H1 (cell line): ENCODE data around the gene PSMC5. TPM values are rescaled to one million over a fixed set of nuclear protein-coding genes. Genes with fewer than 3 reads are reported as not detected.

Experiments
- CTCF ChIA-PET: fragments of 300-600 bp; sonication (Branson Sonifier 250); formaldehyde crosslinking; loops from one replicate; lab custom pipeline; 2021; ENCODE audit not compliant: partially characterized antibody; lab: Charles Lee
- POLR2A ChIA-PET: fragments of 300-600 bp; sonication (Branson Sonifier 250); formaldehyde crosslinking; loops from one replicate; lab custom pipeline; 2021; ENCODE audit warnings: inconsistent platforms; ENCODE audit not compliant: partially characterized antibody; lab: Charles Lee
- DNase-seq, 2 experiments: peaks; one replicate each; pipeline versions ENCODE4 v3.0.0 to v3.0.0-alpha.2; 2010 to 2022; ENCODE audit warnings: low spot score in 2 of 2, low read depth in 1 of 2, mixed read lengths in 1 of 2
- FAIRE-seq: peaks from 2 replicates; lab custom pipeline; 2011; peaks lifted over from hg19 to GRCh38; lab: Jason Lieb, UNC
- H2AFZ ChIP-seq: 2 replicates; pipeline ENCODE4 v1.8.1; 2012; ENCODE audit warnings: low read length, inconsistent platforms
- H2AK5ac ChIP-seq: 2 replicates; pipeline ENCODE4 v1.6.1; 2013; ENCODE audit warnings: low read depth, low read length
- H2BK120ac ChIP-seq: replicated peaks from 2 replicates; pipeline ENCODE3; 2013; ENCODE audit warnings: low read depth, low read length, inconsistent platforms
- H2BK12ac ChIP-seq: 2 replicates; pipeline ENCODE4 v1.6.1; 2013; ENCODE audit warnings: low read depth, low read length
- H2BK15ac ChIP-seq: 2 replicates; pipeline ENCODE4 v1.6.1; 2013; ENCODE audit warnings: low read length
- H2BK20ac ChIP-seq: 2 replicates; pipeline ENCODE4 v1.6.1; 2013; ENCODE audit warnings: low read length
- H2BK5ac ChIP-seq: 2 replicates; pipeline ENCODE4 v1.6.1; 2013; ENCODE audit warnings: low read depth, low read length
- H3K14ac ChIP-seq: 2 replicates; pipeline ENCODE4 v1.6.1; 2013; ENCODE audit warnings: inconsistent platforms; ENCODE audit not compliant: insufficient read length
- H3K18ac ChIP-seq: 2 replicates; pipeline ENCODE4 v1.6.1; 2013; ENCODE audit warnings: low read length; ENCODE audit errors: extremely low read depth
- H3K23ac ChIP-seq: 2 replicates; pipeline ENCODE4 v1.6.1; 2013; ENCODE audit warnings: inconsistent platforms; ENCODE audit not compliant: insufficient read length
- H3K23me2 ChIP-seq: 2 replicates; pipeline ENCODE4 v1.6.1; 2013; ENCODE audit warnings: low read depth, low read length
- H3K27ac ChIP-seq: 2 replicates; pipeline ENCODE4 v1.6.1; 2011; ENCODE audit warnings: low read depth, low read length, inconsistent platforms
- H3K27me3 ChIP-seq, 4 experiments: replicated peaks in 1 of 4; 1 replicate in 1 of 4; 2 replicates in 3 of 4; pipeline versions ENCODE4 v1.6.1 to v1.8.1; 2011 to 2013; ENCODE audit warnings: low read length in 3 of 4, mild to moderate bottlenecking in 3 of 4, inconsistent platforms in 2 of 4, mixed read lengths in 2 of 4, moderate library complexity in 1 of 4; ENCODE audit not compliant: control insufficient read depth in 3 of 4, insufficient read depth in 3 of 4; ENCODE audit errors: extremely low read depth in 1 of 4
- H3K36me3 ChIP-seq, 4 experiments: 2 replicates each; pipeline versions ENCODE4 v1.6.1 to v1.8.1; 2011 to 2013; ENCODE audit warnings: mild to moderate bottlenecking in 4 of 4, low read length in 3 of 4, moderate library complexity in 2 of 4, control low read depth in 1 of 4, inconsistent platforms in 1 of 4; ENCODE audit not compliant: insufficient read depth in 4 of 4, control insufficient read depth in 2 of 4
- H3K4ac ChIP-seq: replicated peaks from 2 replicates; pipeline ENCODE3; 2013; ENCODE audit warnings: low read length, low read depth, mixed read lengths, inconsistent platforms; ENCODE audit not compliant: insufficient read length
- H3K4me1 ChIP-seq, 4 experiments: replicated peaks in 1 of 4; 1 replicate in 1 of 4; 2 replicates in 3 of 4; pipeline versions ENCODE4 v1.6.1 to v1.8.1; 2011 to 2013; ENCODE audit warnings: low read length in 3 of 4, inconsistent platforms in 2 of 4, mixed read lengths in 1 of 4; ENCODE audit not compliant: insufficient read depth in 4 of 4, control insufficient read depth in 3 of 4
- H3K4me2 ChIP-seq, 2 experiments: 2 replicates each; pipeline versions ENCODE4 v1.6.1 to v1.8.1; 2011 to 2013; ENCODE audit warnings: low read depth in 2 of 2, low read length in 2 of 2, control low read depth in 1 of 2, inconsistent platforms in 1 of 2, mild to moderate bottlenecking in 1 of 2; ENCODE audit not compliant: insufficient read depth in 1 of 2
- H3K4me3 ChIP-seq, 4 experiments: fragments of 200-600, 300-600 bp in 1 of 4; sonication (generic), shearing (Covaris generic), sonication (Bioruptor Twin) in 1 of 4; 2 replicates each; pipeline versions ENCODE4 v1.5.1 to v1.8.1; 2011 to 2016; ENCODE audit warnings: low read length in 4 of 4, low read depth in 3 of 4, control low read depth in 2 of 4, inconsistent platforms in 2 of 4, mild to moderate bottlenecking in 2 of 4, mixed read lengths in 1 of 4, moderate library complexity in 1 of 4; ENCODE audit not compliant: insufficient read depth in 2 of 4; ENCODE audit errors: extremely low read depth in 1 of 4
- H3K56ac ChIP-seq: replicated peaks from 2 replicates; pipeline ENCODE3; 2013; ENCODE audit warnings: low read depth, mild to moderate bottlenecking, mixed read lengths, low read length, inconsistent platforms; ENCODE audit not compliant: insufficient read length
- H3K79me1 ChIP-seq: 2 replicates; pipeline ENCODE4 v1.6.1; 2013; ENCODE audit warnings: low read depth, low read length, control low read depth
- H3K79me2 ChIP-seq, 2 experiments: 2 replicates each; pipeline versions ENCODE4 v1.6.1 to v1.8.1; 2012 to 2013; ENCODE audit warnings: low read length in 2 of 2, mild to moderate bottlenecking in 2 of 2, inconsistent platforms in 1 of 2; ENCODE audit not compliant: insufficient read depth in 2 of 2, control insufficient read depth in 1 of 2
- H3K9ac ChIP-seq, 4 experiments: replicated peaks in 1 of 4; 1 replicate in 1 of 4; 2 replicates in 3 of 4; pipeline versions ENCODE4 v1.6.1 to v1.8.1; 2011 to 2013; ENCODE audit warnings: low read depth in 3 of 4, low read length in 3 of 4, control low read depth in 2 of 4, mild to moderate bottlenecking in 2 of 4, moderate library complexity in 2 of 4, inconsistent platforms in 1 of 4; ENCODE audit errors: extremely low read depth in 1 of 4
- H3K9me3 ChIP-seq, 2 experiments: 2 replicates each; pipeline versions ENCODE4 v1.6.1 to v1.8.1; 2012 to 2013; ENCODE audit warnings: mild to moderate bottlenecking in 2 of 2, moderate library complexity in 2 of 2, control low read depth in 1 of 2, inconsistent platforms in 1 of 2, low read depth in 1 of 2, low read length in 1 of 2, mixed read lengths in 1 of 2; ENCODE audit not compliant: insufficient read depth in 2 of 2
- H4K20me1 ChIP-seq, 2 experiments: replicated peaks in 1 of 2; 2 replicates each; pipeline versions ENCODE3 to v1.8.1; 2011 to 2013; ENCODE audit warnings: inconsistent platforms in 2 of 2, low read length in 2 of 2, mild to moderate bottlenecking in 1 of 2; ENCODE audit not compliant: insufficient read depth in 2 of 2, control insufficient read depth in 1 of 2
- H4K5ac ChIP-seq: 2 replicates; pipeline ENCODE4 v1.6.1; 2013; ENCODE audit warnings: low read length, low read depth, mixed read lengths, inconsistent platforms; ENCODE audit not compliant: insufficient read length
- H4K8ac ChIP-seq: 2 replicates; pipeline ENCODE4 v1.8.0; 2013; ENCODE audit warnings: mild to moderate bottlenecking, moderate library complexity, low read length, inconsistent platforms; ENCODE audit not compliant: insufficient read depth; ENCODE audit errors: extremely low read depth
- H4K91ac ChIP-seq: replicated peaks from 2 replicates; pipeline ENCODE3; 2013; ENCODE audit warnings: low read length, mixed read lengths, inconsistent platforms; ENCODE audit not compliant: insufficient read length
- BACH1 ChIP-seq: IDR thresholded peaks from 2 replicates; pipeline ENCODE4 v1.6.1; 2012; ENCODE audit warnings: low read length, improper control_type of control experiment
- CBX5 ChIP-seq: fragments of 300-800, 300-1000 bp; sonication (generic); IDR thresholded peaks from 2 replicates; pipeline ENCODE4 v1.7.1; 2016; ENCODE audit warnings: antibody characterized with exemption, low read length, low read depth
- CTCF ChIP-seq, 3 experiments: IDR thresholded peaks; 1 replicate in 2 of 3; 2 replicates in 1 of 3; pipeline versions ENCODE4 v1.5.1 to v1.6.1; 2011; ENCODE audit warnings: low read length in 3 of 3, mild to moderate bottlenecking in 3 of 3, inconsistent platforms in 2 of 3, low read depth in 1 of 3, moderate library complexity in 1 of 3; ENCODE audit not compliant: insufficient read depth in 1 of 3; ENCODE audit errors: control extremely low read depth in 1 of 3
- E2F6 ChIP-seq: IDR thresholded peaks from 2 replicates; pipeline ENCODE4 v1.6.1; 2012; ENCODE audit warnings: inconsistent platforms
- POLR2A ChIP-seq, 2 experiments: IDR thresholded peaks; 1 replicate in 1 of 2; 2 replicates in 1 of 2; pipeline ENCODE4 v1.6.1; 2011; ENCODE audit warnings: low read depth in 2 of 2, low read length in 2 of 2, mild to moderate bottlenecking in 2 of 2; ENCODE audit errors: control extremely low read depth in 1 of 2
- RFX5 ChIP-seq: IDR thresholded peaks from 2 replicates; pipeline ENCODE4 v1.6.1; 2011; ENCODE audit warnings: low read depth, low read length, improper control_type of control experiment, borderline replicate concordance
- USF2 ChIP-seq: IDR thresholded peaks from 2 replicates; pipeline ENCODE4 v1.6.1; 2011; ENCODE audit warnings: low read length, improper control_type of control experiment
- YY1 ChIP-seq: IDR thresholded peaks from 2 replicates; pipeline ENCODE4 v1.6.1; 2011; ENCODE audit warnings: low read depth, mild to moderate bottlenecking, low read length
- WGBS, 2 experiments: shearing (Covaris generic) in 1 of 2; methylation state at CpG; one replicate each; pipeline versions ENCODE4 v1.1.6 to v1.1.7; 2013 to 2015; ENCODE audit warnings: low lambda C conversion rate in 2 of 2, mixed read lengths in 2 of 2, inconsistent platforms in 1 of 2, low coverage in 1 of 2, missing lambda C conversion rate in 1 of 2; ENCODE audit not compliant: insufficient replicate concordance in 2 of 2, insufficient coverage in 1 of 2, insufficient read length in 1 of 2; ENCODE audit errors: extremely low coverage in 1 of 2, missing lambda C conversion rate in 1 of 2; 5-methylcytosine and 5-hydroxymethylcytosine counted together
- polyA plus RNA-seq, 7 experiments: library from polyadenylated mRNA; depleted of rRNA in 3 of 7; stranded (reverse) in 5 of 7; unstranded in 2 of 7; fragments of >200 nt in 5 of 7; fragments of 200-250 nt in 2 of 7; gene quantifications; 1 replicate in 5 of 7; 2 replicates in 1 of 7; 4 replicates in 1 of 7; pipeline versions ENCODE4 v1.2.1 to v1.2.3, GENCODE V29; 2011 to 2013; ENCODE audit warnings: missing spikeins in 2 of 7, mixed read lengths in 2 of 7
- total RNA-seq: library from RNA; stranded (reverse); fragmentation: NEBNext Ultra II Directional; extraction: Animal tissue kit (Norgen Biotek cat#: 25700); gene quantifications from 2 replicates; pipeline ENCODE4 v1.2.1, GENCODE V29; 2021

Gene PSMC5
- total and polyA plus RNA-seq, 2 of the 8 experiments (the other 6 are each of a cell fraction or from before 2014, with no cell fraction given): 172 to 180 TPM

- DNase-seq: no peak
- Histone ChIP-seq H3K23ac (no peak overlapping the region), H2BK5ac (no peak overlapping the region), H3K36me3 (peaks cover 48 to 72% (median 64%) of the 10 kb centered on the region in 4 experiments), H3K18ac (no peak overlapping the region), H3K4me1 (peaks cover 0 to 3% (median 0%) of the 10 kb centered on the region in 4 experiments; a peak in 1 of 7 replicates), H3K4me3 (no peak overlapping the region), H3K14ac (no peak overlapping the region), H3K9ac (no peak overlapping the region), H3K56ac (no peak overlapping the region), H3K4me2 (no peak overlapping the region), H2BK15ac (no peak overlapping the region), H3K23me2 (peaks cover 8% of the 10 kb centered on the region), H3K79me1 (peaks cover 9% of the 10 kb centered on the region; the same call in 1 of the 2 replicates), H3K27ac (no peak overlapping the region), H3K4ac (no peak overlapping the region), H2BK12ac (no peak overlapping the region), H4K5ac (no peak overlapping the region), H3K9me3 (no peaks in the 10 kb centered on the region), H4K20me1 (peaks cover 5 to 22% of the 10 kb centered on the region in 2 experiments), H4K8ac (peak overlapping the region; percentile 17; the same call in 1 of the 2 replicates), H3K27me3 (no peaks in the 10 kb centered on the region), H2AFZ (no peak overlapping the region), H4K91ac (no peak overlapping the region), H3K79me2 (peaks cover 0 to 31% of the 10 kb centered on the region in 2 experiments; a peak in 3 of 4 replicates), H2BK120ac (no peak overlapping the region), H2BK20ac (no peak overlapping the region), H2AK5ac (no peak overlapping the region)
- FAIRE-seq: no peak
- CTCF ChIA-PET: interaction anchor here (0.7 to 7.5 kb wide), 3 partner anchors 9 to 24 kb away, joined by 3 to 61 read pairs (median 4); no protein-coding TSS in a partner anchor
- TF ChIP-seq USF2: no peak
- TF ChIP-seq E2F6: no peak
- no peak for TF ChIP-seq POLR2A (IDR thresholded peaks at IDR 0.05; ENCODE audit: control extremely low read depth in 1 of 2, low read depth in 2 of 2, low read length in 2 of 2)
- no peak for TF ChIP-seq RFX5
- TF ChIP-seq CBX5: no peak
- no peak for TF ChIP-seq BACH1
- no peak for TF ChIP-seq YY1
- TF ChIP-seq CTCF (IDR thresholded peaks at IDR 0.05; ENCODE audit: control extremely low read depth in 1 of 3, insufficient read depth in 1 of 3, low read depth in 1 of 3, low read length in 3 of 3): no peak
- POLR2A ChIA-PET: interaction anchor here (1.1 to 32.3 kb wide), 7 partner anchors 3 to 81 kb away, joined by 3 to 593 read pairs (median 7); partner anchors contain the start of genes CCDC47, DDX42, FTSJ3 and PSMC5
- WGBS, 2 experiments: 95% methylated on average over 12 of the region's 13 CpGs; no CpG with 5 or more reads in 1 of the 2 experiments
Observed at GRCh38 chr17:63823659-63824331, 3.4 kb upstream of the PSMC5 start.
